Activated CD4-positive, CD25-positive, alpha-beta regulatory T cell (primary cell): ENCODE measurements around the gene EFCAB6.

Experiments
- DNase-seq, 4 experiments: peaks; one replicate each; lab custom pipeline; 2025; lab: John Stamatoyannopoulos, UW

Gene EFCAB6

DNA sequence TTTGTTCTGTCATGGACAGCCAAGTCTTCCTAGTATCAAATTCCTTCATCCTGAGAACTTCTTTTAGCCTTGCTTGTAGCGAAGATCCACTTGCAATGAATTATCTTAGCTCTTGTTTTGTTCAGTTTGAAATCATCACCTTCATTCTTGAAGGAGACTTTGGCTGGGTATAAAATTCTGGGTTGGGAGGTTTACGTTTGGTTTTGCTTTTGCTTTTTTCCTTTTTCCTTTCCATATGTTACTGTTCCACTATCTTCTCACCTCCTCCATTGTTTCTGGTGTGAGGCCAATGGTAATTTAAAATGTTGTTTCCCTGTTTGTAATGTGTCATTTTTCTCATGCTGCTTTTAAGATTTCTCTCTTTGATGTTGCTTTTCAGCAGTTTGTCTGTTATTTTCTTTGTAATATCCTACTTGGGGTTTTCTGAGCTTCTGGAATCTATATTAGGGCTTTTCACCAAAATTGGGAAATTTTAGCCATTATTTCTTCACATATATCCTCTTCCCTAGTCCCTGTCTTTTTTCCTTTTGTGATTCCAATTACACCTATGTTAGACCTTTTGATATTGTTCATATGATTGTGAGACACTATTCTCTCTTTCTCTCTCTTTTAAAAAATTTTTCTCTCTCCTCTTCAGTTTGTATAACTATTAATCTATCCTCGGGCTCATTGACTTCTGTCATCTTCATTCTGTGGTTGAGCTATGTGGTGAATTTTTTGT, 172.7 kb downstream of the EFCAB6 start:
- DNase-seq = no peak

GRCh38 chr22:43637275-43638260, 174.5 kb downstream of the EFCAB6 start:
- no peak for DNase-seq

- DNase-seq = no peak
Measured at GRCh38 chr22:43636086-43636485, 176.0 kb downstream of the EFCAB6 start.

DNA sequence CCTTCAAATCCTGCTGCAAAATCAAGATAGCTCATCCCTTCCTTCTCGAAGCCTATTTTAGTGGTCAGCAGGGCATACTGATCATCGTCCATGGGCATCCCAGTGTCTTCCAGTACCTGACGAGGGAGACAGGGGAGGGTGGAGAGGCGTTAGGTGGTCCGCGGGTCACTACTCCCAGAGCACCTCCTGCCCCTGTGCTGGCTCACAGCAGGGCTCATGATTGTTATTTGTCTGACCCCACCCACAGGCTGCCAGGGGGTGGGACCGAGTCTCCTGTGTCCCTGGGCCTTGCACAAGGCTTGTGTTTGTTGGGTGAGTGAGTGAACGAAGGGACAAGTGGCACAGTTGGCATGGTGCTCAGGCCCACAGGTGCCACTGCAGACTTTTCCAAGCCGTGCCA, 177.0 kb downstream of the EFCAB6 start:
- DNase-seq = no peak

- no peak for DNase-seq
Measured at GRCh38 chr22:43634316-43634715, 177.8 kb downstream of the EFCAB6 start.

- no peak for DNase-seq
Measured at GRCh38 chr22:43633631-43634285, 178.3 kb downstream of the EFCAB6 start.

DNA sequence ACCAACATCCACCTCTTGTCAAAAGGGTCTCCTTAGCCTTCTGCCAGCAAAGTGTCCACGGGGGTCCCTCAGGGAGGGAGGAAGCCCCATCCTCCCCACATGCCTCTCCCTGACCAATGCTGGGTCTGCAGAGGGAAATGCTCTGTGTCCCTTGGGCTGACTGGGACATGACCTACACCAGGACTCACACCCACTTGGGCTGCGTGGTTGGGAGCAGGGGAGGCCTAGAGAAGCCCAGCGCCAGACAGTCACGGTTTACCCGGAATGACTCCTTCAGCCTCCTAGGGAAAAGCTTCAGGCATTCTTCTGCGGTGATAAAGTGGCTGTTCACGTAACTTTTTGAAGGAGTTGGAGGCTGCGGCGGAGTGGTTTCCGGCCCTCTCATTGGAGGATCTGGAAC, 180.3 kb downstream of the EFCAB6 start:
- DNase-seq = no peak

- DNase-seq = no peak
Measured at GRCh38 chr22:43631201-43631600, 180.9 kb downstream of the EFCAB6 start.

DNA sequence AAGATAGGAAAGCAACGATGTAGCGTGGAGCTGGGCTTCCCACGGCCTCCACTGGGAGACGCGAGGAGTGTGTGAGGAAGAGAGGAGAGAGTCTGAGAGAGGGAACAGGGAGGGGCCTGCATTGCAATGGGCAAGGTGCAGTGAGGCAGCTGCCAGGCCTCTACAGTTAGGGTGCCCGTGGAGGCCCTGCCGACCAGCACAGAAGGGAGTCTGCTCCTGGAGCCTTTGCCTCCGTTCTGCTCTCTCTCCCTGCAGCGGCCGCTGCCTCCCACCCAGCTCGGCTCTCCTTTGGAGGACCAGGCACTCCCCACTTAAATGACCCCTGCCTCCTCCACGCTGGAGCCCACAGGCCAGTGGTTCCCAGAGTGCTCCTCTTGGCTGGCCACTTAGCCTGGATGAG, 181.7 kb downstream of the EFCAB6 start:
- no peak for DNase-seq

GRCh38 chr22:43628250-43628649, 183.9 kb downstream of the EFCAB6 start:
- no peak for DNase-seq

GRCh38 chr22:43627485-43628213, 184.5 kb downstream of the EFCAB6 start:
- DNase-seq = no peak

DNA sequence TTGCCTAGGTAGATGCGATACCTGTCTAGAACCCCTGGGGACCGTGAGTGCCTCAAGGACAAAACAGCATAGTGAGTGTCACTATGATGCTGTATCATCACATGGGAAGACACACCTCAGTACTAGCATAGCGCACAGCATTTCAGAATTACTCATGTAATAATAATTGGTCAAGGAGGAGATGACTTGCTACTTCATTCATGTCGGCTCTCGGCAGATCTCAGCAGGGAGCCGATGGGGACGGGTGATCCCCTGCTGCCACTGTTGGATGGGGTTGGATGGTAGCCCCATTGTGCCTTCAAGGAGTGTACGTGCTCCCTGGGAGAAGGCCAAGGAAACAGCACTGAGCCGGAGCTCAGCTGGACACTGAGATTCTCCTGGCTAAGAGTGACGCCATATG, 186.9 kb downstream of the EFCAB6 start:
- DNase-seq = no peak

DNA sequence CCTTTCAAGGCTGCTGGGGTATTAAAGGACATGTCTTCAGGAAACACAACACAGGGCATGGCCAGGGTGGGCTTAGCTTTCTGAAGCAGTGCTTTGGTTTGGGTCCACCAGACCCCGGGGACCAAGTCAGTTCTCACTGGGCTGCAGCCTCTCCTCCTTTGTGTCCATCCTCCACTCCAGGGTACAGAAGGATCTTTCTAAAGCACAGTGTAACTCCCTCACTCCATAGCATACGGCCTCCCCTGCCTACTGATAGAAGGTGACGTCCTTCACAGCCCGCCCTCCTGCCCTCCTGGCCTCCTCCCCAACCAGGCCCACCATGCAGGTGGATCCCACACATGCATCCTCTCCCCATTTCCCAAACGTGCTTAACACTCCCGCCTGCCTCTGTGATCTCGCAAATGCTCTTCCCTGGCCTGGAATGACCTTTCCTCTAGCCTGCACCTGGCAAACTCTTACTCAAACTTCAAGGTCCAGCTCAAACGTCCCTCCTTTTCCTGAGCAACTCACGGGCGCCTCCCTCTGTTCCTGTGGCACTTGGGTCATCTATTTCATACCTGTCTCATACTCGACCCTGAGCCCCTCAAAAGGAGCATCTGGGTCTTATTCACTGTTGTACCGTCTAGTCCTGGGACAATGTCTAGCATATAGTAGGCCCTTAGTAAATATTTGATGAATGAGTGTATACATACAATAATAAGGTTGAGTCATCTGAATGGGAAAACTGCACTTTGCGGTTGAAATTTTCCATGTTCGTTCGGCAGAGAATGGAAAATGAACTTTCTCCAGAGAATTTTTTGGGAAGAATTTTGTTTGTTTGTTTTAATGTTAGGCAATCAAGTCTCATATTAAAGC, 187.7 kb downstream of the EFCAB6 start:
- DNase-seq = no peak

DNA sequence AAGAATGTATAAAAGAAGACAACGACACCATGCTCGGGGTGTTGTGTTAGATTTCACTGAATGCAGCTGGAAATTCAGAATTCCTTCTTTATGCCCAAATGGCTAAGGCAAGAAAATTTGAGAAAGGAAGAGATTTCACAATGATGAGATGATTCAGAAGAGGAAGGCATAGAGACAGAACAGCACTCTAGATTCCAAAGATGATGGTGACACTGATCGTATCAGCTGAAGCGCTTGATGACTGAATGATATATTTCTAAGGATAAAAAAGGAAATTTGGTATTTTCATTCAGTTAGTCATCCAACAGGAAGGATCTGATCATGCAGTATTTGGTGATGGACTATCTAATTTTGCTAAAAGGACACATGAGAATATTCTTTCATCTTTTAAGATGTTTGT, 189.2 kb downstream of the EFCAB6 start:
- DNase-seq = no peak

DNA sequence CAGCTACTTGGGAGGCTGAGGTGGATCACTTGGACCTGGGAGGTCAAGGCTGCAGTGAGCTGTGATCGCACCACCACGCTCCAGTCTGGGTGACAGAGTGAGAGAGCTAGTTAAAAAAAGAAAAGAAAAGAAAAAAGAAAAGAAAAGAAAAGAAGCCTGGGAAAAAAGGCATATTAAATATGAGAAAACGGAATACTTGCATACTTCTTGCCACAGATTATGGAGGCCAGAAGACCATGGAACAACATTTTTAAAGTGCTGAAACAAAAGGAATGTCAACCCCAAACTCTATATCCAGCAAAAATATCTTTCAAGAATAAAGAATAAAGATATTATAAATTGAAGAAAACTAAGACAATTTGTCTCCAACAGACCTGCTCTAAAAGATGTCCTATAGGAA, 191.9 kb downstream of the EFCAB6 start:
- DNase-seq = no peak

- DNase-seq = no peak
Measured at GRCh38 chr22:43618517-43618916, 193.6 kb downstream of the EFCAB6 start.

- DNase-seq = no peak
Measured at GRCh38 chr22:43616645-43617044, 195.5 kb downstream of the EFCAB6 start.

DNA sequence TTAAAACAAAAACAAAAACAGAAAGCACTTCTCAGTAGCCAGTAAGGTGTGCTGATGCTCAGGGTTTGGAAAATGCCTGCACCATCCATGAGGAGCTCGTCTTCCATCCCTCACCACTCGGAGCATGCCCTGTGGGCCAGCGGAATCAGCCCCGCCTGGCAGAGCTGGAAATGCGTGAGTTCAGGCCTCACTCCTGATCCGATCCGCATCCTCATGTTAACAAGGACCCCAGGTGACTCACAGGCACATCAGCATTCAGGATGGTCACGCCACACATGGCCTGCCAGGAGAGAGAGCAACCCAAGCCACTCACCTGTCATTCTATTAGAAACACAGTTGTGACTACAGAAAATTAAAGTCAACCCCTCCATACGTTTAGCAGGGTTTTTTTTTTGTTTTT, 211.8 kb downstream of the EFCAB6 start:
- no peak for DNase-seq

- no peak for DNase-seq
Measured at GRCh38 chr22:43592476-43592875, 219.6 kb downstream of the EFCAB6 start.

GRCh38 chr22:43591380-43591779, 220.7 kb downstream of the EFCAB6 start:
- no peak for DNase-seq

GRCh38 chr22:43587574-43587973, 224.5 kb downstream of the EFCAB6 start:
- DNase-seq = no peak
